ENCODE measurements around the gene ITPK1.

ITPK1 gene

GRCh38 chr14:93089521-93090269 is 26.0 kb downstream of the ITPK1 start:
- no peak for TF ChIP-seq CTCF (IDR thresholded peaks at IDR 0.05; ENCODE audit: insufficient read depth, low read depth, low read length, missing control alignments)
- no peak for DNase-seq (ENCODE audit: low read depth)
- no peak overlapping the region for H3K4me3 ChIP-seq (ENCODE audit: low read depth, low read length)

GRCh38 chr14:93086441-93087055 is 29.2 kb downstream of the ITPK1 start:
- no peak for TF ChIP-seq CTCF (IDR thresholded peaks at IDR 0.05; ENCODE audit: insufficient read depth, low read depth, low read length, missing control alignments)
- peak overlapping the region; percentile 5 for H3K4me3 ChIP-seq (ENCODE audit: low read depth, low read length)
- peak; percentile 85 for DNase-seq (ENCODE audit: low read depth)

GRCh38 chr14:93085911-93086310 is 29.8 kb downstream of the ITPK1 start:
- no peak for TF ChIP-seq CTCF (IDR thresholded peaks at IDR 0.05; ENCODE audit: insufficient read depth, low read depth, low read length, missing control alignments)
- DNase-seq (ENCODE audit: low read depth) = no peak
- peak overlapping the region; percentile 2 for H3K4me3 ChIP-seq (ENCODE audit: low read depth, low read length)

- DNase-seq (ENCODE audit: low read depth) = no peak
- no peak overlapping the region for H3K4me3 ChIP-seq (ENCODE audit: low read depth, low read length)
- TF ChIP-seq CTCF (IDR thresholded peaks at IDR 0.05; ENCODE audit: insufficient read depth, low read depth, low read length, missing control alignments) = no peak
Measured at GRCh38 chr14:93084866-93085857, 30.6 kb downstream of the ITPK1 start.

GRCh38 chr14:93084402-93084801 is 31.3 kb downstream of the ITPK1 start:
- no peak for TF ChIP-seq CTCF (IDR thresholded peaks at IDR 0.05; ENCODE audit: insufficient read depth, low read depth, low read length, missing control alignments)

GRCh38 chr14:93083917-93084316 is 31.8 kb downstream of the ITPK1 start:
- DNase-seq (ENCODE audit: low read depth) = no peak
- no peak for TF ChIP-seq CTCF (IDR thresholded peaks at IDR 0.05; ENCODE audit: insufficient read depth, low read depth, low read length, missing control alignments)
- H3K4me3 ChIP-seq (ENCODE audit: low read depth, low read length) = no peak overlapping the region

More at GRCh38 chr14:93084402-93084801, 31.3 kb downstream of the ITPK1 start:
- H3K4me3 ChIP-seq (ENCODE audit: low read depth, low read length) = no peak overlapping the region
- DNase-seq (ENCODE audit: low read depth) = no peak

All from GM12865 (cell line).